Measurements from ENCODE around the gene TMC8. TPM values are rescaled to one million over a fixed set of nuclear protein-coding genes. Genes with fewer than 3 reads are reported as not detected.
"Not testable (repeated sequence)": the region's sequence is repeated elsewhere in the genome, so short reads cannot be mapped to it uniquely, and the experiment has no call there.

Gene TMC8
- polyA plus RNA-seq, 3 donors, result 13.3 to 151 (median 15.1) TPM

- Histone ChIP-seq H3K36me3 (replicated peaks in 1 of 2; ENCODE audit: control insufficient read depth in 1 of 2, insufficient read depth in 2 of 2, low read length in 2 of 2) (peaks cover 11 to 16% of the 10 kb centered on the region in 2 donors), H3K27ac (ENCODE audit: low read depth in 1 of 2, low read length in 2 of 2) (peak overlapping the region; percentile 14 to 27), H3K79me2 (ENCODE audit: insufficient read depth, low read length) (peaks cover 46% of the 10 kb centered on the region), H4K20me1 (ENCODE audit: insufficient read depth, low read length) (peaks cover 29% of the 10 kb centered on the region), H3K4me3 (replicated peaks in 1 of 3; ENCODE audit: low read depth in 2 of 3, low read length in 3 of 3) (peak overlapping the region in 1 of 3 experiments; percentile 85), H2AFZ (ENCODE audit: insufficient read depth, low read depth, low read length, poor library complexity, severe bottlenecking) (no peak overlapping the region), H3K27me3 (ENCODE audit: control insufficient read depth in 2 of 2, insufficient read depth in 2 of 2, low read length in 2 of 2) (no peaks in the 10 kb centered on the region), H3K9ac (ENCODE audit: insufficient read depth, low read length, poor library complexity, severe bottlenecking) (no peak overlapping the region), H3K4me2 (replicated peaks; ENCODE audit: extremely low read depth, low read length, poor library complexity, severe bottlenecking) (peak overlapping the region; percentile 76), H3K4me1 (ENCODE audit: control insufficient read depth in 1 of 2, insufficient read depth in 2 of 2, low read length in 2 of 2) (peaks cover 74% of the 10 kb centered on the region in 2 donors), H3K9me3 (replicated peaks in 1 of 2; ENCODE audit: control insufficient read depth in 1 of 2, insufficient read depth in 1 of 2, low read length in 2 of 2) (no peaks in the 10 kb centered on the region)
- Mint-ChIP-seq H3K4me1 (peaks cover 70% of the 10 kb centered on the region), H3K4me3 (peak overlapping the region; percentile 34 to 46), H3K27ac (peak overlapping the region in 5 of 7 donors; percentile 46 to 97 (median 93)), H3K9me3 (peaks cover 0 to 3% (median 0%) of the 10 kb centered on the region in 7 donors), H3K36me3 (peaks cover 34 to 46% of the 10 kb centered on the region in 2 donors), H3K27me3 (ENCODE audit: low read depth in 3 of 3) (no peaks in the 10 kb centered on the region)
- intact Hi-C loops (cut with micrococcal nuclease), result loop anchor here (1.0 to 5.0 kb wide), 4 partner anchors 31 to 59 kb away; partner anchors contain the start of gene TMC6 (in 1 of the 2)
- DNase-seq, result peak in 1 of 3 donors; percentile 32
- 82% methylated on average over 24 of the region's 31 CpGs for WGBS (ENCODE audit: insufficient coverage)
- TF ChIP-seq CTCF (IDR thresholded peaks at IDR 0.05), result no peak
These were observed 40.4 kb downstream of the TMC8 start for GRCh38 chr17:78170692-78171590.

GRCh38 chr17:78171591-78172248 is 41.1 kb downstream of the TMC8 start:
- Histone ChIP-seq H3K4me3 (replicated peaks in 1 of 3; ENCODE audit: low read depth in 2 of 3, low read length in 3 of 3) (peak overlapping the region in 2 of 3 experiments; percentile 13 to 85), H3K27ac (ENCODE audit: low read depth in 1 of 2, low read length in 2 of 2) (peak overlapping the region; percentile 82 to 86), H3K9ac (ENCODE audit: insufficient read depth, low read length, poor library complexity, severe bottlenecking) (peak overlapping the region; percentile 21), H3K4me1 (ENCODE audit: control insufficient read depth in 1 of 2, insufficient read depth in 2 of 2, low read length in 2 of 2) (peaks cover 81 to 82% of the 10 kb centered on the region in 2 donors), H4K20me1 (ENCODE audit: insufficient read depth, low read length) (peaks cover 29% of the 10 kb centered on the region), H3K4me2 (replicated peaks; ENCODE audit: extremely low read depth, low read length, poor library complexity, severe bottlenecking) (peak overlapping the region; percentile 76), H3K79me2 (ENCODE audit: insufficient read depth, low read length) (peaks cover 49% of the 10 kb centered on the region), H3K36me3 (replicated peaks in 1 of 2; ENCODE audit: control insufficient read depth in 1 of 2, insufficient read depth in 2 of 2, low read length in 2 of 2) (peaks cover 11 to 16% of the 10 kb centered on the region in 2 donors)
- not testable (repeated sequence) for H3K27me3 ChIP-seq (ENCODE audit: control insufficient read depth in 2 of 2, insufficient read depth in 2 of 2, low read length in 2 of 2); H2AFZ ChIP-seq (ENCODE audit: insufficient read depth, low read depth, low read length, poor library complexity, severe bottlenecking); H3K27me3 Mint-ChIP-seq (ENCODE audit: low read depth in 3 of 3); H3K9me3 ChIP-seq (replicated peaks in 1 of 2; ENCODE audit: control insufficient read depth in 1 of 2, insufficient read depth in 1 of 2, low read length in 2 of 2); H3K9me3 Mint-ChIP-seq; DNase-seq
- H3K36me3 Mint-ChIP-seq, result peaks cover 34 to 48% of the 10 kb centered on the region in 2 donors
- H3K27ac Mint-ChIP-seq, result peak overlapping the region; percentile 93 to 98 (median 96)
- intact Hi-C loops (cut with micrococcal nuclease), result loop anchor here (5.0 kb wide), 3 partner anchors 34 to 59 kb away; partner anchors contain the start of gene TMC6 (in 1 of the 2)
- H3K4me1 Mint-ChIP-seq, result peaks cover 78% of the 10 kb centered on the region
- peak overlapping the region; percentile 77 to 87 for H3K4me3 Mint-ChIP-seq
- WGBS (ENCODE audit: insufficient coverage), result 65% methylated on average over 9 of the region's 19 CpGs
